ENCODE results near the gene OLFM2.
"Not testable (repeated sequence)": the region's sequence is repeated elsewhere in the genome, so short reads cannot be mapped to it uniquely, and the experiment has no call there.

Gene OLFM2

GRCh38 chr19:9936326-9937000, at the start of gene OLFM2:
Gene OLFM2 (minus strand): TSS chr19:9936515. CDS start chr19:9936366, 149 bp downstream.
- DNase-seq: no peak

DNA sequence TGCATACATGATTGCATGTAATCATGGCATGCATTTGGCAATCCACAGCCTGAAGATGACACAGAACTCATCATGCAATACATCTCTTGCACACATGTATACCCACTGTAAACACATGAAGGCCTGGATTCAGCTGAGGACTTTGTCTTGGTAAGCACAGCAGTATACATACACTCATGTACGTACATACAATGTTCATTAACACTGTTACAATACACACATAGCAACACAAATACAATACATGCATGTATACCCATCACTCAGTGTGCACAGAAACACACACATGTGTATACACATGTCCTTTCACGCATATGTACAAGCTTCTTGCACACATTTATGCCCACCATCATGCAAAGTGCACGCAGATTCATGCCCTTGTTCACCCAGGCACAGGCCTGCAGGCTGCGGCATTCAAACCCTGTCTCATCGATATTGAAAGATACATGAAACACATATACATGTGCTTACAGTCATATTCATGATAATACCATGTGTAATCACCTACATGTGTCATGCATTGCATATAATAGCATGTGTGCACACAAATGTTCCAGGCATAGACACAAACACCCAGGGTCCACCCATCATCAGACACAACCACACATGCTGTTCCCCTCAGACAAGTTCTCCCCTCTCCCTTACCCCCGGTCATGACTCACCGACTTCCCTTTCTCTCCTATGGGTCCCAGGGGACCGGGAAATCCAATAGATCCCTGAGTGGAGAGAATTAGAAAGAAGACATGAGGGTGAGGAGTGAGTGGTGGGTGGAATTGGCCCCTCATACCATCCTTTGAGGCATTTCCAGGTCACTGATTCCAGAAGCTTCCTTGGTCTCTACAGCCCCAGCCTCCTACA, 45.3 kb upstream of the OLFM2 start:
- DNase-seq: no peak

DNA sequence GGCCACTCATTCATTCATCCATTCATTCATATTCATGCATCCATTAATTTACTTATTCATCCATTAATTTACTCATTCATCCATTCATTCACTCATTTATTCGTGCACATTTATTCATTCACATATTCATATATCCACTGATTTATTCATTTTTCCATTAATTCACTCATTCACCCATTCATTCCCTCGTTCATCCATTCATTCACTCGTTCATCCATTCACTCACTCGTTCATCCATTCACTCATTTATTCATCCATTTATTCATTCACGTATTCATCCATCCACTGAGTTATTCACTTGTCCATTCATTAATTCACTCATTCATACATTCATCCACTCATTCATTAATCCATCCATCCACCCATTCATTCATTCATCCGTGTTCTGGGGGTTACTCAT, 35.8 kb upstream of the OLFM2 start:
- DNase-seq: no peak

DNA sequence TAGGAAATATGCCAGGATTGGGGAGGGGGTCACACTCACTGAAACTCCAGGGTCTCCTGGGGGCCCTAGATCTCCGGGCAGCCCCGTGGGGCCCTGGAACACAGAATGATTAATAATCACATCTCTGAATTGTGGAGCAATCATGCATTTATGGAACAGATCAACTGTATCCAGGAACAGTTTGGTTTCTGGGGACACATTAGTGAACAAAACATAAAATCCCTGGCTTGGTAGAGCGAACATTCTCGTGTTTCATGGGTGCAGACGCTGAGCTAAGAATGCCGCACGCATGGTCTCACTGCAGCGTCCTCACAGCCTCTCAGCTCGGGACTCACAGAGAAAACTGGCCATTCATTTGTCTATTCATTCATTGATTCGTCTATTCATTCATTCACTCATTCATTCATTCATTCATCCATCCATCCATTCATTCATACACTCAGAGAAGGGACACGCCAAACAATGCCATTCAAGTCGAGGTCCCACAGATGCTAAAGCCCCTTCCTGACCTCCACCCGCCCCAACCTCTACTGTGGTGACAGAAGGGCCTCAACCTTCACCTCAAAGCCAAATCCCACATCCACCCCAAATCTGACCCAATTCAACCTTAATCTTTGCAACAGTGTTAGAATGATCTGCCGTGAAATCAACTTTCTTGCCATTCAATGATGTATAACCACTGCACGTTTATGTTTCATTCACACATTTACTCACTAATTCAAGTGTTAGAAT, 35.0 kb upstream of the OLFM2 start:
- DNase-seq: no peak

GRCh38 chr19:9970481-9970880, 34.2 kb upstream of the OLFM2 start:
- DNase-seq: no peak

DNA sequence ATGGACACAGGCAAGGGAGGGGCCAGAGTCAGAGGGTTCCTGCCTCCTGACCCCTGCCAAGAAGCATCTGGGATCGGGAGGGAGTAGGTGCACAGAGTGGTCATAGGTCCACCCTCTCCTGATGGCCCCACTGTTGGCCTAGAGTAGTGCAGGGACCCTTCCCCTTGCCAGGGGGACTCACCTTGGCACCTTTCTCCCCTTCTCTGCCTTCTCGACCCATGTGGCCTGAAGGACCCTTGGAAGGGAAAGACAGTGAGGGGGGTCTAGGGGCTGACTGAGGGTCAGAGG, 33.3 kb upstream of the OLFM2 start:
- DNase-seq: no peak

- no peak for DNase-seq
These were observed 32.7 kb upstream of the OLFM2 start for GRCh38 chr19:9968820-9969687.

DNA sequence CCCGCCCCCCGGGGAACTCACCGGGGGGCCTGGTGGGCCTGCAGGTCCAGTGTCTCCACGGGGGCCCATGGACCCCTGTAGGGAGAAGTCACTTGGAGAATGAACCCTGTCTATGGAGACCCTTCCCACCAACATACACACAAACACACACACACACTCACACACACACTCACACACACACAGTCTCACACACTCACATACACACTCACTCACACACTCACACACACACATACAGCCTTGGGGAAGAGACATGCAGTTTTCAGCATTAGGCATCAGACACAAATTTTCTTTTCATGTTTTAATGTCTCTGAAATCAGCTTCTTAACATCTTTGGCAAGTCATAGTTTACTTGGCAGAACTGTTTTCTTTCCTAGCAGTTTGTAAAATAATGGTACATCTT, 31.0 kb upstream of the OLFM2 start:
- DNase-seq: no peak

- DNase-seq: no peak
These were observed 30.1 kb upstream of the OLFM2 start for GRCh38 chr19:9966448-9966847.

GRCh38 chr19:9966024-9966423, 29.7 kb upstream of the OLFM2 start:
- no peak for DNase-seq

DNA sequence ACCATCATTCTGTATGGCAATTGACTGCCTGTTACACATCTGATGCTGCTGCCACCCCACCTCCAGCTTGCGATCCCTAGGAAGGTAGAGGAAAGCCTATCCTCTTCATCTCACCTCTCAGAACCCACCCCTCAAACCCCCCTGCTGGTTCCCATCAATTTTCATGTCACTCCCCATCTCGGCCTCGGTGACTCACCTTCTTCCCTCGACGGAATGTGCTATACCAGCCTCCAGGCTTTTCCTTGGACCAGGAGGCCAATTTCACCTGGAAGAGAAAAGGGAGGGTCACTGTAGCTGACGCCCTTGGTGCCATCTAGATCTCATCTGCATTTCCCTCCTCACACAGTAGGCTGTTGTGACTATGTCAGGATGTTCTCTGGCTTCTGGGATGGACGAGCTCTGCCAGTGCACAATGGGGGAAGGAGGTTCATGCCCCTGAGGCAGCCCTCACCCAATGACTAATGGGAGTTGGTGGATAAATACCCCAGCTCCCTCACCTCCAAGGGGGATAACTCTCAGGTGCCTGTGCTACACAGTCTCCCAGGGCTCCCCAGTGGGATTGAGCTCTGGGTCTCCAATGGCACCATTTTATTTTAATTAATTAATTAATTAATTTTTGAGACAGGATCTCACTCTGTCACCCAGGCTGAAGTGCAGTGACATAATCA, 26.4 kb upstream of the OLFM2 start:
- DNase-seq: no peak

DNA sequence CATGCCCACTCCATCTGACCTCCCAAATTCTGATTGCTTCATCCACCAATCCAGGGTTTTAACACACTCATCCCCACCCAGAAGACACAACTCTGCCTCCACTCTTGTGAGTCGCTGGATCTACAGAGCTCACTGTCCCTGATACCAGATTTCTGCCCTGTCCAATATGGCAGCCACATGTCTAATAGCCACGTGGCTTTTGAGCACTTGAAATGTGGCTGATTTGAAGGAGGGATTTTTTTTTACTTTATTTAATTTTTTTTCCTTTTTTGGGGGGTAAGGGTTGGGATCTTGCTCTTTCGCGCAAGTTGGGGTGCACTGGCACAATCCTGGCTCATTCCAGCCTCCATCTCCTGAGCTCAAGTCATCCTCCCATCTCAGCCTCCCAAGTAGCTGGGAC, 24.8 kb upstream of the OLFM2 start:
- DNase-seq: no peak

GRCh38 chr19:9958379-9958821, 22.1 kb upstream of the OLFM2 start:
- no peak for DNase-seq

GRCh38 chr19:9956956-9957355, 20.6 kb upstream of the OLFM2 start:
- no peak for DNase-seq

DNA sequence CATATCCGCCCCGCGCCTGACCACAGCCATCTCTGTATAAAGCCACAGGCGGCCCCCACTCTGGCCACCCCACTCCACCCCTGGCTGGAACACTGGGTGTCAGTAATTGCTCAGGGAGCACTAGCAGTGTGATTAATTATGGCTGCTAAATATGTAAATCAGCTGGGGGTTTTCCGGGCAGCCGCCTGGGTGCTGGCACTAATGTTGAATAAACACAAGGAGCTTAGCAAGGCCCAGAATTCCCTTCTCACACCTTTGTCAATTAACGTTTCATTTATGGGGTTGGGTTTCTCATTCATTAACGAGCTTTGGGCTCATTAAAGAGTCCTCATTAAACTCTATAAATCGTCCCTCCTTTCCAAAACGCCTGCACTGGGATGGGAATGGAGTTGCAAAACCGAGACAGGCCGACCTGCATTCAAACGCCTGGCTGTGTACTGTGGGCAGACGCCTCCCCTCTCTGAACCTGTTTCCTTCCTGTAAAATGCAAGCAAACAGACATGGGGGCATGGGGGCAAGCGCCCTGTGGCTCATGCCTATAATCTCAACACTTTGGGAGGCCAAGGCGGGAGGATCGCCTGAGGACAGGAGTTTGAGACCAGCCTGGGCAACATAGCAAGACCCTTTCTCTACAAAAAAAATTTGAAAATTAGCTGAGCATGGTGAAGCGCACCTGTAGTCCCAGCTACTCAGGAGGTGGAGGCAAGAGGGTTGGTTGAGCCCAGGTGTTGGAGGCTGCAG, 17.7 kb upstream of the OLFM2 start:
- no peak for DNase-seq

DNA sequence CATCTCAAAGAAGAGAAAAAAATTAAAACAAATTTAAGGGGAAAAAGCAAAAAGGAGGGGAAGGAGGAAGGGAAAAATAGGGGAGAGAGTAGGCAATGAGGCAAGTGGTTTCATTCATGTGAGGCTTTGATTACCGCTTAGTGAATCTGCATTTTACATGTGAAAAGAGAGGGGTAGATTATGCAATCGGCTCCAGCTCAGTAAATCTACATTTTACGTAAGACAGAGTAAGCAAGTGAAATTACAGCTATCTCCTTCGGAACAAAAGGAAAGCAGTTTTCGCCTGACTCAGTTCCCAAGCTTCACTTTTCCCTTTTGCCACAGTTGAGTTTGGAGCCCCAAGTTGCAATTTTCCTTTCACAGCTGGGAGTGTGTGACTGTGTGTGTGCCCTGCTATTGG, 16.0 kb upstream of the OLFM2 start:
- no peak for DNase-seq

DNA sequence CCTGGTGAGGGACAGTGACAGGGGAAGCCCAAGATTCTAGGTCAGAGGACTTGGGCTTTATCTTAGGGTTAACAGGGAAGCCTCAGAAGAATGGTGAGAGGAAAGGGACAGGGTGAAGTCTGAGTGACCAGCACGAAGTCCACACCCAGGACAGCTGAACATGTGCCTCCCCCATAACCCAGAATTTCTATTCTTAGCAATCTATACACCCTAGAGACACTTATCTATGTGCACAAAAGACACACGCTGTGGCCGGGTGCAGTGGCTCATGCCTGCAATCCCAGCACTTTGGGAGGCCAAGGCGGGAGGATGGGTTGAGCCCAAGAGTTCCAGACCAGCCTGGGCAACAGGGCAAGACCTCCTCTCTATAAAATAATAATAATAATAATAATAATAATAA, 11.1 kb upstream of the OLFM2 start:
- no peak for DNase-seq

- DNase-seq: not testable (repeated sequence)
These were observed 10.3 kb upstream of the OLFM2 start for GRCh38 chr19:9946528-9947125.

- DNase-seq: no peak
These were observed 9.1 kb upstream of the OLFM2 start for GRCh38 chr19:9945319-9945966.

DNA sequence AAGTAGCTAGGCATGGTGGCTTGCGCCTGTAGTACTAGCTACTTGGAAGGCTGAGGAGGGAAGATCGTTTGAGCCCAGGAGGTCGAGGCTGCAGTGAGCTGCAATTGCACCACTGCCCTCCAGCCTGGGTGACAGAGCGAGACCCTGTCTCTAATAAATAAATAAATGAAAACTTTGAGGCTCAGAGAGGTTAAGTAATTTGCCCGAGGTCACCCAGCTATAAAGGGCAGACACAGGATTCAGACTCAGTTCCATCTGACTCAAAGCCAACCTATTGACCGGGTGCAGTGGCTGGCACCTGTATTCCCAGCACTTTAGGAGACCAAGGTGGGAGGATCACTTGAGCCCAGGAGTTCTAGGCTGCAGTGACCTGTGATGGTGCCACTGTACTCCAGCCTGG, 7.4 kb upstream of the OLFM2 start:
- no peak for DNase-seq

- DNase-seq: no peak
These were observed 5.4 kb upstream of the OLFM2 start for GRCh38 chr19:9941671-9942070.
